Measurements from ENCODE around the gene MGAT4C. TPM values are rescaled to one million over a fixed set of nuclear protein-coding genes. Genes with fewer than 3 reads are reported as not detected.

The MGAT4C gene
- total and polyA plus RNA-seq, 2 donors (not counting 3 experiments of a cell fraction or from before 2014, with no cell fraction given), result not detected

DNA sequence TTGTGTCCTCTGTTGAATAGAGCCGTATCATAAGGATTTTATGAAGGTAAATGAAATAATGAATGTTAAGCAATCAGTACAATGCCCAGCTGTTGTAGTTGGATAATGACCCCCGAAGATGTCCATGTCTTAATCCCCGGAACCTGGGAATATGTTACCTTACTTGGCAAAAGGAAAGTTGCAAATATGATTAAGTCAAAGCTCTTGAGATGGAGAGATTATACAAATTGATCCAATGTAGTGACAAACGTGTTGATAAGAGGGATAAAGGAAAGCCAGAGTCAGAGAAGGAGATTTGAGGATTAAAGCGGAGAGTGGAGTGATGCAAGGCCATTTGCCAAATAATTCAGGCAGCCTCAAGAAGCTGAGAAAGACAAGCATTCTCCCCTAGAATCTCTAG, 19.2 kb upstream of the MGAT4C start:
- no peaks in the 10 kb centered on the region for H3K79me2 ChIP-seq (ENCODE audit: control insufficient read depth, insufficient read depth, low read length)
- no peaks in the 10 kb centered on the region for H4K20me1 ChIP-seq (replicated peaks; ENCODE audit: control insufficient read depth, extremely low read depth, insufficient read depth, low read length)
- POLR2A ChIA-PET, result no interaction called here
- H3K4me1 ChIP-seq (ENCODE audit: control insufficient read depth, extremely low read depth, insufficient read depth, low read length), result no peaks in the 10 kb centered on the region
- H3K36me3 ChIP-seq (ENCODE audit: control insufficient read depth in 2 of 2, extremely low read depth in 1 of 2, insufficient read depth in 2 of 2, low read length in 2 of 2), result no peaks in the 10 kb centered on the region
- H2AFZ ChIP-seq (ENCODE audit: low read depth, low read length), result no peak overlapping the region
- FAIRE-seq (no peak), DNase-seq (ENCODE audit: low read depth, low spot score) (no peak)
- H3K9me1 ChIP-seq (replicated peaks; ENCODE audit: control insufficient read depth, extremely low read depth, insufficient read depth, low read length), result no peaks in the 10 kb centered on the region
- dilution Hi-C loops (cut with MboI; ENCODE audit: extremely low pct_ligation_motif_present, low sequenced_read_pairs), result no loop called here
- H3K4me2 ChIP-seq (ENCODE audit: insufficient read depth, low read length), result no peak overlapping the region
- no peaks in the 10 kb centered on the region for H3K27me3 ChIP-seq (ENCODE audit: control insufficient read depth in 2 of 2, insufficient read depth in 2 of 2, low read length in 2 of 2)
- CTCF ChIA-PET, result interaction anchor here (0.9 kb wide), 1 partner anchor 246 kb away, joined by 3 read pairs; no protein-coding TSS in a partner anchor
- H3K4me3 ChIP-seq (replicated peaks in 1 of 3; ENCODE audit: insufficient read depth in 1 of 3, low read depth in 1 of 3, low read length in 3 of 3), result no peak overlapping the region
- no peak overlapping the region for H3K27ac ChIP-seq (ENCODE audit: insufficient read depth, low read depth, low read length)
- TF ChIP-seq FOS (IDR thresholded peaks at IDR 0.05; ENCODE audit: borderline replicate concordance, insufficient read depth, low read length) (no peak), GATA2 (IDR thresholded peaks at IDR 0.05; ENCODE audit: insufficient read depth, insufficient read length, low read depth, low read length) (no peak), MYC (IDR thresholded peaks at IDR 0.05; ENCODE audit: low read depth, low read length) (no peak), JUN (IDR thresholded peaks at IDR 0.05; ENCODE audit: borderline replicate concordance, insufficient read depth, insufficient read length, low read depth) (no peak), POLR2A (IDR thresholded peaks at IDR 0.05; ENCODE audit: low read depth, low read length) (no peak), EZH2 (IDR thresholded peaks at IDR 0.05; ENCODE audit: borderline replicate concordance, low read depth, low read length, severe bottlenecking) (no peak), POLR2AphosphoS5 (IDR thresholded peaks at IDR 0.05; ENCODE audit: insufficient read depth, low read depth, low read length) (no peak)
- TF ChIP-seq, protein P1, sequence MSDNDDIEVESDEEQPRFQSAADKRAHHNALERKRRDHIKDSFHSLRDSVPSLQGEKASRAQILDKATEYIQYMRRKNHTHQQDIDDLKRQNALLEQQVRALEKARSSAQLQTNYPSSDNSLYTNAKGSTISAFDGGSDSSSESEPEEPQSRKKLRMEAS (IDR thresholded peaks at IDR 0.05; ENCODE audit: insufficient read depth, insufficient read length), result no peak
- TF ChIP-seq, protein P2, sequence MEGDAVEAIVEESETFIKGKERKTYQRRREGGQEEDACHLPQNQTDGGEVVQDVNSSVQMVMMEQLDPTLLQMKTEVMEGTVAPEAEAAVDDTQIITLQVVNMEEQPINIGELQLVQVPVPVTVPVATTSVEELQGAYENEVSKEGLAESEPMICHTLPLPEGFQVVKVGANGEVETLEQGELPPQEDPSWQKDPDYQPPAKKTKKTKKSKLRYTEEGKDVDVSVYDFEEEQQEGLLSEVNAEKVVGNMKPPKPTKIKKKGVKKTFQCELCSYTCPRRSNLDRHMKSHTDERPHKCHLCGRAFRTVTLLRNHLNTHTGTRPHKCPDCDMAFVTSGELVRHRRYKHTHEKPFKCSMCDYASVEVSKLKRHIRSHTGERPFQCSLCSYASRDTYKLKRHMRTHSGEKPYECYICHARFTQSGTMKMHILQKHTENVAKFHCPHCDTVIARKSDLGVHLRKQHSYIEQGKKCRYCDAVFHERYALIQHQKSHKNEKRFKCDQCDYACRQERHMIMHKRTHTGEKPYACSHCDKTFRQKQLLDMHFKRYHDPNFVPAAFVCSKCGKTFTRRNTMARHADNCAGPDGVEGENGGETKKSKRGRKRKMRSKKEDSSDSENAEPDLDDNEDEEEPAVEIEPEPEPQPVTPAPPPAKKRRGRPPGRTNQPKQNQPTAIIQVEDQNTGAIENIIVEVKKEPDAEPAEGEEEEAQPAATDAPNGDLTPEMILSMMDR (IDR thresholded peaks at IDR 0.05; ENCODE audit: extremely low read depth in 1 of 2, insufficient read depth in 1 of 2, low read depth in 1 of 2, low read length in 2 of 2), result no peak
- no peaks in the 10 kb centered on the region for H3K9me3 ChIP-seq (replicated peaks; ENCODE audit: control insufficient read depth, insufficient read depth, low read length)
- intact Hi-C loops (cut with micrococcal nuclease), result no loop called here
- no peak overlapping the region for H3K9ac ChIP-seq (replicated peaks; ENCODE audit: extremely low read depth, insufficient read depth, low read length)
- BruUV-seq (replicated peaks), result no TSS peak

Measured in endothelial cell of umbilical vein (primary cell).